Tibial nerve (tissue), 4 donors: Measurements from ENCODE around the gene RRP36.

ENCODE experiments used
- EP300 ChIP-seq, 2 donors: sonication (generic); formaldehyde crosslinking; IDR thresholded peaks; one replicate each; pipeline ENCODE4 v1.6.1; 2017; ENCODE audit warnings: antibody characterized with exemption in 2 of 2, mild to moderate bottlenecking in 1 of 2
- TF ChIP-seq, protein P1 (sequence below), 5 experiments: fragments of 200-600 bp in 3 of 5; fragments of 450-650 bp in 2 of 5; sonication (generic) in 3 of 5; IDR thresholded peaks; one replicate each; pipeline ENCODE4 v1.5.1; 2016 to 2019; ENCODE audit warnings: antibody characterized with exemption in 5 of 5, mild to moderate bottlenecking in 3 of 5, moderate library complexity in 2 of 5

DNA sequence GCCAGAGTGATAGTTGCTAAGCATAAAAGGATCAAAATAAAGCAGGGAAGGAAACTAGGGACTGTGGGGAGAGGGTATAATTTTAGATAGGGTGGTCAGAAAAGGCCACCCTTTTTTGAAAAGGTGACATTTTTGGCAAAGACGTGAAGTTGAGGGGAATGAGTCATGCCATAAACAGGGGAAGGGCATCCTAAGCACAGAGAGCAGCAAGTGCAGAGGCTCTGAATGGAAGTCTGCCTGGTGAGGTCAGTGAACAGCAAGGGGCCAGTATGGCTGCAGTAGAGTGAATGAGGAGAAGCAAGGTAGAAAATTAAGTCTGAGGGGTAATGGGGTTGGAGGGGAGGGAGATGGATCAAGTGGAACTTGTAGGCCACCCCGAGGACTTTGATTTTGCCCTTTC lies 40.4 kb downstream of the RRP36 start:
- TF ChIP-seq, protein P1, sequence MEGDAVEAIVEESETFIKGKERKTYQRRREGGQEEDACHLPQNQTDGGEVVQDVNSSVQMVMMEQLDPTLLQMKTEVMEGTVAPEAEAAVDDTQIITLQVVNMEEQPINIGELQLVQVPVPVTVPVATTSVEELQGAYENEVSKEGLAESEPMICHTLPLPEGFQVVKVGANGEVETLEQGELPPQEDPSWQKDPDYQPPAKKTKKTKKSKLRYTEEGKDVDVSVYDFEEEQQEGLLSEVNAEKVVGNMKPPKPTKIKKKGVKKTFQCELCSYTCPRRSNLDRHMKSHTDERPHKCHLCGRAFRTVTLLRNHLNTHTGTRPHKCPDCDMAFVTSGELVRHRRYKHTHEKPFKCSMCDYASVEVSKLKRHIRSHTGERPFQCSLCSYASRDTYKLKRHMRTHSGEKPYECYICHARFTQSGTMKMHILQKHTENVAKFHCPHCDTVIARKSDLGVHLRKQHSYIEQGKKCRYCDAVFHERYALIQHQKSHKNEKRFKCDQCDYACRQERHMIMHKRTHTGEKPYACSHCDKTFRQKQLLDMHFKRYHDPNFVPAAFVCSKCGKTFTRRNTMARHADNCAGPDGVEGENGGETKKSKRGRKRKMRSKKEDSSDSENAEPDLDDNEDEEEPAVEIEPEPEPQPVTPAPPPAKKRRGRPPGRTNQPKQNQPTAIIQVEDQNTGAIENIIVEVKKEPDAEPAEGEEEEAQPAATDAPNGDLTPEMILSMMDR (IDR thresholded peaks at IDR 0.05), result no peak
- TF ChIP-seq EP300 (IDR thresholded peaks at IDR 0.05), result no peak
